Activated CD8-positive, alpha-beta T cell treated with anti-CD3 and anti-CD28 coated beads for 36 hours (primary cell): ENCODE results near the gene BCL7A. TPM values are rescaled to one million over a fixed set of nuclear protein-coding genes. Genes with fewer than 3 reads are reported as not detected.

Experiments used
- ATAC-seq: fragments of 200-7000 bp; cut with Tn5 transposase; one replicate; pipeline ENCODE4 v1.10.0; 2021; ENCODE audit warnings: mild to moderate bottlenecking, moderate library complexity
- CTCF ChIA-PET: fragments of 350-600 bp; sonication (Branson Sonifier 250); formaldehyde crosslinking; loops from one replicate; lab custom pipeline; 2021; ENCODE audit warnings: antibody characterized with exemption; lab: Charles Lee
- POLR2A ChIA-PET: fragments of 350-600 bp; sonication (Branson Sonifier 250); formaldehyde crosslinking; loops from one replicate; lab custom pipeline; 2021; ENCODE audit warnings: antibody characterized with exemption; lab: Charles Lee
- DNase-seq: peaks from one replicate; pipeline ENCODE4 v3.0.0-alpha.2; 2020
- H3K27ac Mint-ChIP-seq: one replicate; pipeline ENCODE4 v1.8.0; 2021; ENCODE audit warnings: mild to moderate bottlenecking, mixed read lengths
- H3K27me3 Mint-ChIP-seq: one replicate; pipeline ENCODE4 v1.8.0; 2021; ENCODE audit warnings: mixed read lengths
- H3K36me3 Mint-ChIP-seq: one replicate; pipeline ENCODE4 v1.8.0; 2021; ENCODE audit warnings: low read depth, mixed read lengths
- H3K4me1 Mint-ChIP-seq: one replicate; pipeline ENCODE4 v1.8.0; 2021; ENCODE audit warnings: low read depth, mixed read lengths
- H3K4me3 Mint-ChIP-seq: one replicate; pipeline ENCODE4 v1.8.0; 2021; ENCODE audit warnings: mild to moderate bottlenecking, moderate library complexity, mixed read lengths
- H3K9me3 Mint-ChIP-seq: one replicate; pipeline ENCODE4 v1.8.0; 2021; ENCODE audit warnings: mixed read lengths
- CTCF ChIP-seq: fragments of 200-600 bp; IDR thresholded peaks from one replicate; pipeline ENCODE4 v1.8.0; 2022; ENCODE audit warnings: antibody characterized with exemption, mild to moderate bottlenecking
- intact Hi-C: fragments of 100-400 bp; cut with micrococcal nuclease; formaldehyde crosslinking; loops from one replicate; pipeline ENCODE4 v1.10.0; 2022
- total RNA-seq, 2 experiments: library from RNA; stranded (reverse); gene quantifications; one replicate each; pipeline ENCODE4 v1.2.3, GENCODE V29; 2021

Gene BCL7A
- total RNA-seq, 2 experiments from 2014 or later = 6.7 to 7.3 TPM

- intact Hi-C loops = no loop called here
- no peak overlapping the region for H3K4me3 Mint-ChIP-seq
- ChIA-PET POLR2A (interaction anchor here (0.6 to 6.4 kb wide), 4 partner anchors 8 to 26 kb away, joined by 3 to 53 read pairs (median 7); no protein-coding TSS in a partner anchor), CTCF (interaction anchor here (0.6 to 9.3 kb wide), 6 partner anchors 8 to 29 kb away, joined by 3 to 53 read pairs (median 4); no protein-coding TSS in a partner anchor)
- H3K27me3 Mint-ChIP-seq = no peaks in the 10 kb centered on the region
- ATAC-seq (no peak), DNase-seq (no peak)
- H3K27ac Mint-ChIP-seq = no peak overlapping the region
- H3K36me3 Mint-ChIP-seq = peaks cover 14% of the 10 kb centered on the region
- H3K4me1 Mint-ChIP-seq = peaks cover 37% of the 10 kb centered on the region
- TF ChIP-seq CTCF = no peak
- H3K9me3 Mint-ChIP-seq = no peaks in the 10 kb centered on the region
These were observed 73.3 kb downstream of the BCL7A start for GRCh38 chr12:122094735-122095631.

GRCh38 chr12:122096014-122096413 lies 74.3 kb downstream of the BCL7A start:
- ChIA-PET CTCF (interaction anchor here (0.7 to 9.3 kb wide), 6 partner anchors 9 to 42 kb away, joined by 3 to 53 read pairs (median 4); no protein-coding TSS in a partner anchor), POLR2A (interaction anchor here (0.6 to 6.4 kb wide), 5 partner anchors 9 to 25 kb away, joined by 3 to 53 read pairs (median 3); no protein-coding TSS in a partner anchor)
- no peaks in the 10 kb centered on the region for H3K9me3 Mint-ChIP-seq
- peaks cover 10% of the 10 kb centered on the region for H3K36me3 Mint-ChIP-seq
- H3K4me3 Mint-ChIP-seq = no peak overlapping the region
- intact Hi-C loops = no loop called here
- peaks cover 46% of the 10 kb centered on the region for H3K4me1 Mint-ChIP-seq
- ATAC-seq (no peak), DNase-seq (no peak)
- no peak for TF ChIP-seq CTCF
- peak overlapping the region; percentile 64 for H3K27ac Mint-ChIP-seq
- H3K27me3 Mint-ChIP-seq = no peaks in the 10 kb centered on the region

- POLR2A ChIA-PET = interaction anchor here (0.9 to 6.4 kb wide), 6 partner anchors 10 to 28 kb away, joined by 3 to 53 read pairs (median 8); no protein-coding TSS in a partner anchor
- H3K4me3 Mint-ChIP-seq = no peak overlapping the region
- no peaks in the 10 kb centered on the region for H3K9me3 Mint-ChIP-seq
- TF ChIP-seq CTCF = no peak
- H3K27ac Mint-ChIP-seq = peak overlapping the region; percentile 64
- CTCF ChIA-PET = interaction anchor here (1.2 to 9.3 kb wide), 6 partner anchors 9 to 42 kb away, joined by 4 to 53 read pairs (median 8); no protein-coding TSS in a partner anchor
- H3K4me1 Mint-ChIP-seq = peaks cover 50% of the 10 kb centered on the region
- H3K27me3 Mint-ChIP-seq = no peaks in the 10 kb centered on the region
- ATAC-seq (no peak), DNase-seq (no peak)
- intact Hi-C loops = no loop called here
- peaks cover 3% of the 10 kb centered on the region for H3K36me3 Mint-ChIP-seq
These were observed 75.0 kb downstream of the BCL7A start for GRCh38 chr12:122096591-122097149.

GRCh38 chr12:122097584-122097926 lies 75.9 kb downstream of the BCL7A start:
- Mint-ChIP-seq H3K4me1 (peaks cover 58% of the 10 kb centered on the region), H3K9me3 (peaks cover 1% of the 10 kb centered on the region), H3K4me3 (no peak overlapping the region), H3K27me3 (no peaks in the 10 kb centered on the region), H3K27ac (peak overlapping the region; percentile 63), H3K36me3 (peaks cover 7% of the 10 kb centered on the region)
- ATAC-seq = no peak
- ChIA-PET CTCF (interaction anchor here (1.0 to 9.3 kb wide), 5 partner anchors 10 to 179 kb away, joined by 3 to 53 read pairs (median 12); partner anchors contain the start of gene CFAP251), POLR2A (interaction anchor here (0.7 to 6.4 kb wide), 5 partner anchors 10 to 28 kb away, joined by 3 to 53 read pairs (median 6); no protein-coding TSS in a partner anchor)
- no peak for TF ChIP-seq CTCF
- intact Hi-C loops = no loop called here
- no peak for DNase-seq
